Stimulated activated CD8-positive, alpha-beta memory T cell treated with anti-CD3 and anti-CD28 coated beads, Interleukin-2, amount 100 ng/mL, for 1 hour (primary cell): Measurements from ENCODE around the gene HSPBP1.

Experiments used
- DNase-seq, 2 donors: peaks; one replicate each; pipeline ENCODE4 v3.0.0-alpha.2; 2020; ENCODE audit warnings: low read depth in 2 of 2

Gene HSPBP1

GRCh38 chr19:55275851-55276719 is 3.8 kb downstream of the HSPBP1 start:
- DNase-seq, result no peak

- DNase-seq, result no peak
Observed at GRCh38 chr19:55273978-55274707, 5.8 kb downstream of the HSPBP1 start.

- no peak for DNase-seq
Observed at GRCh38 chr19:55272142-55272541, 7.8 kb downstream of the HSPBP1 start.

- no peak for DNase-seq
Observed at GRCh38 chr19:55270172-55270942, 9.6 kb downstream of the HSPBP1 start.

GRCh38 chr19:55269299-55269698 is 10.6 kb downstream of the HSPBP1 start:
- no peak for DNase-seq

GRCh38 chr19:55266840-55267239 is 13.1 kb downstream of the HSPBP1 start:
- DNase-seq, result no peak

- DNase-seq, result no peak
Observed at GRCh38 chr19:55266404-55266803, 13.5 kb downstream of the HSPBP1 start.

GRCh38 chr19:55265723-55266386 is 14.1 kb downstream of the HSPBP1 start:
- DNase-seq, result no peak

GRCh38 chr19:55265173-55265572 is 14.7 kb downstream of the HSPBP1 start:
- no peak for DNase-seq

GRCh38 chr19:55264531-55264930 is 15.4 kb downstream of the HSPBP1 start:
- DNase-seq, result no peak

GRCh38 chr19:55262359-55262758 is 17.6 kb downstream of the HSPBP1 start:
- DNase-seq, result no peak

- no peak for DNase-seq
Observed at GRCh38 chr19:55261671-55262126, 18.2 kb downstream of the HSPBP1 start.

GRCh38 chr19:55259540-55260210 is 20.2 kb downstream of the HSPBP1 start:
- no peak for DNase-seq

- peak; percentile 86 for DNase-seq
Observed at GRCh38 chr19:55258828-55259539, 20.9 kb downstream of the HSPBP1 start, which contains the start of gene PPP6R1. Gene PPP6R1, minus strand, starts transcription at chr19:55259017. Its CDS starts 11,914 bp downstream, at chr19:55247103.

GRCh38 chr19:55258476-55258827 is 21.5 kb downstream of the HSPBP1 start:
- peak in 1 of 2 donors; percentile 29 for DNase-seq

GRCh38 chr19:55257461-55258420 is 22.2 kb downstream of the HSPBP1 start:
- DNase-seq, result no peak

GRCh38 chr19:55256562-55257460 is 23.1 kb downstream of the HSPBP1 start:
- no peak for DNase-seq
